Measurements from ENCODE around the gene RBM42. TPM values are rescaled to one million over a fixed set of nuclear protein-coding genes. Genes with fewer than 3 reads are reported as not detected.
A peak's percentile ranks its signal among the peaks of the same experiment; 100 is the strongest.

RBM42 gene
- total and polyA plus RNA-seq, 8 donors, result 26.6 to 133 (median 57.6) TPM

GRCh38 chr19:35629332-35629633 lies 447 bp downstream of the RBM42 start:
- Histone ChIP-seq H3K4me1 (peaks cover 17 to 31% (median 29%) of the 10 kb centered on the region in 4 donors), H3K27me3 (no peaks in the 10 kb centered on the region), H3K9me3 (no peaks in the 10 kb centered on the region), H3K27ac (peak overlapping the region; percentile 87 to 96 (median 93)), H3K4me3 (peak overlapping the region; percentile 82 to 97 (median 90)), H3K36me3 (peaks cover 41 to 46% (median 42%) of the 10 kb centered on the region in 4 donors)
- no peak for TF ChIP-seq POLR2AphosphoS5 (IDR thresholded peaks at IDR 0.05)
- TF ChIP-seq EP300 (IDR thresholded peaks at IDR 0.05), result no peak
- TF ChIP-seq, protein P1, sequence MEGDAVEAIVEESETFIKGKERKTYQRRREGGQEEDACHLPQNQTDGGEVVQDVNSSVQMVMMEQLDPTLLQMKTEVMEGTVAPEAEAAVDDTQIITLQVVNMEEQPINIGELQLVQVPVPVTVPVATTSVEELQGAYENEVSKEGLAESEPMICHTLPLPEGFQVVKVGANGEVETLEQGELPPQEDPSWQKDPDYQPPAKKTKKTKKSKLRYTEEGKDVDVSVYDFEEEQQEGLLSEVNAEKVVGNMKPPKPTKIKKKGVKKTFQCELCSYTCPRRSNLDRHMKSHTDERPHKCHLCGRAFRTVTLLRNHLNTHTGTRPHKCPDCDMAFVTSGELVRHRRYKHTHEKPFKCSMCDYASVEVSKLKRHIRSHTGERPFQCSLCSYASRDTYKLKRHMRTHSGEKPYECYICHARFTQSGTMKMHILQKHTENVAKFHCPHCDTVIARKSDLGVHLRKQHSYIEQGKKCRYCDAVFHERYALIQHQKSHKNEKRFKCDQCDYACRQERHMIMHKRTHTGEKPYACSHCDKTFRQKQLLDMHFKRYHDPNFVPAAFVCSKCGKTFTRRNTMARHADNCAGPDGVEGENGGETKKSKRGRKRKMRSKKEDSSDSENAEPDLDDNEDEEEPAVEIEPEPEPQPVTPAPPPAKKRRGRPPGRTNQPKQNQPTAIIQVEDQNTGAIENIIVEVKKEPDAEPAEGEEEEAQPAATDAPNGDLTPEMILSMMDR (IDR thresholded peaks at IDR 0.05), result no peak
- no peak for TF ChIP-seq POLR2A (IDR thresholded peaks at IDR 0.05)
- DNase-seq, result no peak
- intact Hi-C loops (cut with DNase I; ENCODE audit: low total_unique reads), result no loop called here
- 2 to 6% (median 4%) methylated on average over 5 to 15 of the region's 15 CpGs for WGBS, 5 donors

GRCh38 chr19:35633727-35634440 lies 5.0 kb downstream of the RBM42 start:
- Histone ChIP-seq H3K4me1 (peaks cover 13 to 22% (median 20%) of the 10 kb centered on the region in 4 donors), H3K4me3 (no peak overlapping the region), H3K27ac (no peak overlapping the region), H3K36me3 (peaks cover 74 to 89% (median 84%) of the 10 kb centered on the region in 4 donors), H3K27me3 (no peaks in the 10 kb centered on the region), H3K9me3 (no peaks in the 10 kb centered on the region)
- DNase-seq, result no peak
- intact Hi-C loops (cut with DNase I; ENCODE audit: low total_unique reads), result no loop called here
- TF ChIP-seq EP300 (IDR thresholded peaks at IDR 0.05) (no peak), POLR2A (IDR thresholded peaks at IDR 0.05) (no peak), POLR2AphosphoS5 (IDR thresholded peaks at IDR 0.05) (no peak)
- TF ChIP-seq, protein P1 (IDR thresholded peaks at IDR 0.05), result no peak
- 88 to 94% (median 92%) methylated on average over 25 to 29 of the region's 29 CpGs for WGBS, 5 donors

- peaks cover 58 to 69% (median 68%) of the 10 kb centered on the region in 4 donors for H3K36me3 ChIP-seq
- 67 to 100% (median 93%) methylated on average over 3 of the region's 3 CpGs for WGBS, 5 donors
- DNase-seq, result no peak
- intact Hi-C loops (cut with DNase I; ENCODE audit: low total_unique reads), result no loop called here
- TF ChIP-seq, protein P1 (IDR thresholded peaks at IDR 0.05), result no peak
- no peak for TF ChIP-seq EP300 (IDR thresholded peaks at IDR 0.05)
- no peak for TF ChIP-seq POLR2AphosphoS5 (IDR thresholded peaks at IDR 0.05)
- no peak for TF ChIP-seq POLR2A (IDR thresholded peaks at IDR 0.05)
- no peaks in the 10 kb centered on the region for H3K9me3 ChIP-seq
- H3K4me1 ChIP-seq, result peaks cover under 1 to 6% (median 3%) of the 10 kb centered on the region in 4 donors
- H3K4me3 ChIP-seq, result no peak overlapping the region
- H3K27me3 ChIP-seq, result no peaks in the 10 kb centered on the region
- H3K27ac ChIP-seq, result no peak overlapping the region
Measured at GRCh38 chr19:35636651-35637050, 7.8 kb downstream of the RBM42 start.

GRCh38 chr19:35637165-35637564 lies 8.3 kb downstream of the RBM42 start:
- Histone ChIP-seq H3K9me3 (no peaks in the 10 kb centered on the region), H3K36me3 (peaks cover 54 to 64% (median 63%) of the 10 kb centered on the region in 4 donors), H3K27me3 (no peaks in the 10 kb centered on the region), H3K4me3 (no peak overlapping the region), H3K27ac (no peak overlapping the region), H3K4me1 (peaks cover 3 to 10% (median 8%) of the 10 kb centered on the region in 4 donors)
- no peak for DNase-seq
- WGBS, 5 donors, result 92 to 97% (median 94%) methylated on average over 24 to 25 of the region's 25 CpGs
- TF ChIP-seq POLR2AphosphoS5 (IDR thresholded peaks at IDR 0.05) (no peak), POLR2A (IDR thresholded peaks at IDR 0.05) (no peak), EP300 (IDR thresholded peaks at IDR 0.05) (no peak)
- TF ChIP-seq, protein P1 (IDR thresholded peaks at IDR 0.05), result no peak
- intact Hi-C loops (cut with DNase I; ENCODE audit: low total_unique reads), result no loop called here

Data from stomach (tissue), 9 donors.